Left lung (tissue), 10 donors: ENCODE data around the gene PCDHGA9. TPM values are rescaled to one million over a fixed set of nuclear protein-coding genes. Genes with fewer than 3 reads are reported as not detected.
"Not testable (repeated sequence)": the region's sequence is repeated elsewhere in the genome, so short reads cannot be mapped to it uniquely, and the experiment has no call there.

Experiments used
- ATAC-seq: fragments of 200-7000 bp; cut with Tn5 transposase; one replicate; pipeline ENCODE4 v1.9.1; 2020; ENCODE audit warnings: moderate library complexity
- DNase-seq, 4 donors: peaks; one replicate each; pipeline ENCODE4 v3.0.0-alpha.2; 2013 to 2020
- H3K27ac ChIP-seq, 2 donors: fragments of 200-600 bp; sonication (generic) in 1 of 2; one replicate each; pipeline versions ENCODE4 v1.5.0 to v1.8.0; 2020 to 2021
- H3K27me3 ChIP-seq, 2 donors: fragments of 200-600 bp; sonication (generic) in 1 of 2; one replicate each; pipeline versions ENCODE4 v1.5.0 to v1.8.0; 2020 to 2021
- H3K36me3 ChIP-seq, 2 donors: fragments of 200-600 bp; sonication (generic) in 1 of 2; one replicate each; pipeline versions ENCODE4 v1.5.0 to v1.8.0; 2020 to 2021
- H3K4me1 ChIP-seq, 2 donors: fragments of 200-600 bp; one replicate each; pipeline ENCODE4 v1.8.0; 2021
- H3K4me3 ChIP-seq, 2 donors: fragments of 200-600 bp; sonication (generic) in 1 of 2; one replicate each; pipeline versions ENCODE4 v1.5.0 to v1.8.0; 2020 to 2021; ENCODE audit warnings: mild to moderate bottlenecking in 1 of 2
- H3K9me3 ChIP-seq, 2 donors: fragments of 200-600 bp; sonication (generic) in 1 of 2; one replicate each; pipeline versions ENCODE4 v1.5.0 to v1.8.0; 2020 to 2021
- CTCF ChIP-seq, 2 donors: fragments of 200-600 bp; sonication (generic) in 1 of 2; IDR thresholded peaks; one replicate each; pipeline versions ENCODE4 v1.5.0 to v1.8.0; 2021; ENCODE audit warnings: antibody characterized with exemption in 2 of 2
- intact Hi-C, 2 donors: fragments of 100-400 bp; cut with DNase I; formaldehyde crosslinking; loops; one replicate each; pipeline versions ENCODE4 v1.11.2 to v1.14.2; 2022
- polyA plus RNA-seq, 6 donors: library from polyadenylated mRNA; unstranded; fragments of 120-200 nt; gene quantifications; one replicate each; pipeline ENCODE4 v1.2.1, GENCODE V29; 2013; ENCODE audit not compliant: insufficient read length in 6 of 6
- total RNA-seq, 2 donors: library from RNA; stranded (reverse); fragmentation: NEBNext Ultra II Directional; extraction: Animal tissue kit (Norgen Biotek cat#: 25700); gene quantifications; one replicate each; pipeline ENCODE4 v1.2.1, GENCODE V29; 2021
- donor health status: DM: no; HTN: yes; CAD: no.
- donor health status: DM: no; HTN: no; CAD: no.

The PCDHGA9 gene
- total and polyA plus RNA-seq, 8 donors, result 4.0 to 7.2 (median 5.7) TPM

GRCh38 chr5:141374627-141375026 is 28.0 kb upstream of the PCDHGA9 start:
- peaks cover 9 to 91% of the 10 kb centered on the region in 2 donors for H3K27me3 ChIP-seq
- no peaks in the 10 kb centered on the region for H3K36me3 ChIP-seq
- no peak overlapping the region for H3K4me3 ChIP-seq
- peaks cover 3 to 90% of the 10 kb centered on the region in 2 donors for H3K9me3 ChIP-seq
- no peak for ATAC-seq
- intact Hi-C loops, result no loop called here
- H3K27ac ChIP-seq, result no peak overlapping the region
- DNase-seq, result no peak
- TF ChIP-seq CTCF (IDR thresholded peaks at IDR 0.05), result no peak
- H3K4me1 ChIP-seq, result no peaks in the 10 kb centered on the region

DNA sequence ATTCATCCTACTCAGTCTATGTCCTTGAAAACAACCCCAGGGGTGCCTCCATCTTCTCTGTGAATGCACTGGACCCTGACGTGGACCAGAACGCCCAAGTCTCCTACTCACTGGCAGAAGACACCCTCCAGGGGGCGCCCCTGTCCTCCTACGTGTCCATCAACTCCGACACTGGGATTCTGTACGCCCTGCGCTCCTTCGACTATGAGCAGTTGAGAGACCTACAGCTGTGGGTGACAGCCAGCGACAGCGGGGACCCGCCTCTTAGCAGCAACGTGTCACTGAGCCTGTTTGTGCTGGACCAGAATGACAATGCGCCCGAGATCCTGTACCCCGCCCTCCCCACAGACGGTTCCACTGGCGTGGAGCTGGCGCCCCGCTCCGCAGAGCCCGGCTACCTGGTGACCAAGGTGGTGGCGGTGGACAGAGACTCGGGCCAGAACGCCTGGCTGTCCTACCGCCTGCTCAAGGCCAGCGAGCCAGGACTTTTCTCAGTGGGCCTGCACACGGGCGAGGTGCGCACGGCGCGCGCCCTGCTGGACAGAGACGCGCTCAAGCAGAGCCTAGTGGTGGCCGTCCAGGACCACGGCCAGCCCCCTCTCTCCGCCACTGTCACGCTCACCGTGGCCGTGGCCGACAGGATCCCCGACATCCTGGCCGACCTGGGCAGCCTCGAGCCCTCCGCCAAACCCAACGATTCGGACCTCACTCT is 27.0 kb upstream of the PCDHGA9 start:
- H3K4me1 ChIP-seq, H3K4me3 ChIP-seq, DNase-seq, intact Hi-C loops, H3K36me3 ChIP-seq, ATAC-seq, H3K27ac ChIP-seq: not testable (repeated sequence)
- H3K27me3 ChIP-seq, result peaks cover 5 to 88% of the 10 kb centered on the region in 2 donors
- peaks cover 3 to 88% of the 10 kb centered on the region in 2 donors for H3K9me3 ChIP-seq

GRCh38 chr5:141382469-141383294 is 19.9 kb upstream of the PCDHGA9 start, which contains the start of gene PCDHGA7:
TSS of gene PCDHGA7 (plus strand) at chr5:141382742. CDS start at chr5:141382900, 158 bp downstream.
- H3K4me3 ChIP-seq, result no peak within 1 kb of the TSS
- H3K36me3 ChIP-seq, result no peaks in the 10 kb centered on the region
- peaks cover 0 to 91% of the 10 kb centered on the region in 2 donors for H3K9me3 ChIP-seq
- ATAC-seq, result no peak
- no peak for DNase-seq
- intact Hi-C loops, result no loop called here
- H3K27ac ChIP-seq, result no peak within 1 kb of the TSS
- no peaks in the 10 kb centered on the region for H3K4me1 ChIP-seq
- TF ChIP-seq CTCF (IDR thresholded peaks at IDR 0.05), result no peak
- H3K27me3 ChIP-seq, result peaks cover 14 to 86% of the 10 kb centered on the region in 2 donors

DNA sequence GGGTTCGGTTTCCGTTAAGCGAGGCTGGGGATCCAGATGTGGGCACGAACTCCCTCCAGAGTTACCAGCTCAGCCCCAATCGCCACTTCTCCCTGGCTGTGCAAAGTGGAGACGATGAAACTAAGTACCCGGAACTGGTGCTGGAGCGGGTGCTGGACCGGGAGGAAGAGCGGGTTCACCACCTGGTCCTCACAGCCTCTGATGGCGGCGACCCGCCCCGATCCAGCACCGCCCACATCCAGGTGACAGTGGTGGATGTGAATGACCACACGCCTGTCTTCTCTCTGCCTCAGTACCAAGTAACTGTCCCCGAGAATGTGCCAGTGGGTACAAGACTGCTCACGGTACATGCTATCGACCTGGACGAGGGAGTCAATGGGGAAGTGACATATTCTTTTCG is 19.2 kb upstream of the PCDHGA9 start:
- no peaks in the 10 kb centered on the region for H3K4me1 ChIP-seq
- H3K4me3 ChIP-seq, result no peak overlapping the region
- intact Hi-C loops, result no loop called here
- no peaks in the 10 kb centered on the region for H3K36me3 ChIP-seq
- H3K27ac ChIP-seq, result no peak overlapping the region
- H3K9me3 ChIP-seq, result peaks cover 0 to 87% of the 10 kb centered on the region in 2 donors
- DNase-seq, result no peak
- no peak for TF ChIP-seq CTCF (IDR thresholded peaks at IDR 0.05)
- H3K27me3 ChIP-seq, result peaks cover 14 to 83% of the 10 kb centered on the region in 2 donors
- no peak for ATAC-seq

DNA sequence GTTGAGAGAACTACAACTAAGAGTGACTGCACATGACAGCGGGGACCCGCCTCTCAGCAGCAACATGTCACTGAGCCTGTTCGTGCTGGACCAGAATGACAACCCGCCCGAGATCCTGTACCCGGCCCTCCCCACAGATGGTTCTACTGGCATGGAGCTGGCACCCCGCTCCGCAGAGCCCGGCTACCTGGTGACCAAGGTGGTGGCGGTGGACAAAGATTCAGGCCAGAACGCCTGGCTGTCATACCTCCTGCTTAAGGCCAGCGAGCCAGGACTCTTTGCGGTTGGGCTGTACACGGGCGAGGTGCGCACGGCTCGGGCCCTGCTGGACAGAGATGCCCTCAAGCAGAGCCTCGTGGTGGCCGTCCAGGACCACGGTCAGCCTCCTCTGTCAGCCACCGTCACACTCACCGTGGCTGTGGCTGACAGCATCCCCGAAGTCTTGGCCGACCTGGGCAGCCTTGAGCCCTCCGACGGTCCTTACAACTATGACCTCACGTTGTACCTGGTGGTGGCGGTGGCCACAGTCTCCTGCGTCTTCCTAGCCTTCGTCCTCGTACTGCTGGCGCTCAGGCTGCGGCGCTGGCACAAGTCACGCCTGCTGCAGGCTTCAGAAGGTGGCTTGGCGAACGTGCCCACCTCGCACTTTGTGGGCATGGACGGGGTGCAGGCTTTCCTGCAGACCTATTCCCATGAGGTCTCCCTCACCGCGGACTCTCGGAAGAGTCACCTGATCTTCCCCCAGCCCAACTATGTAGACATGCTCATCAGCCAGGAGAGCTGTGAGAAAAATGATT is 17.9 kb upstream of the PCDHGA9 start:
- DNase-seq, result no peak
- no peaks in the 10 kb centered on the region for H3K4me1 ChIP-seq
- no peak for ATAC-seq
- H3K4me3 ChIP-seq, result no peak overlapping the region
- H3K9me3 ChIP-seq, result peaks cover 0 to 91% of the 10 kb centered on the region in 2 donors
- H3K36me3 ChIP-seq, result no peaks in the 10 kb centered on the region
- H3K27ac ChIP-seq, result no peak overlapping the region
- no peak for TF ChIP-seq CTCF (IDR thresholded peaks at IDR 0.05)
- intact Hi-C loops, result no loop called here
- H3K27me3 ChIP-seq, result peaks cover 14 to 90% of the 10 kb centered on the region in 2 donors
